C4-2B (cell line): Measurements from ENCODE around the gene NRG3.

Experiments used
- H3K27ac ChIP-seq: fragments of 450-650 bp; 2 replicates; pipeline ENCODE4 v1.5.1; 2017
- ZFX ChIP-seq: fragments of 450-650 bp; IDR thresholded peaks from 2 replicates; pipeline ENCODE4 v1.6.1; 2017
- TF ChIP-seq, protein P1 (sequence below): fragments of 450-650 bp; conservative IDR thresholded peaks from 2 replicates; pipeline ENCODE4 v1.5.1; 2017; ENCODE audit warnings: mild to moderate bottlenecking

Gene NRG3

DNA sequence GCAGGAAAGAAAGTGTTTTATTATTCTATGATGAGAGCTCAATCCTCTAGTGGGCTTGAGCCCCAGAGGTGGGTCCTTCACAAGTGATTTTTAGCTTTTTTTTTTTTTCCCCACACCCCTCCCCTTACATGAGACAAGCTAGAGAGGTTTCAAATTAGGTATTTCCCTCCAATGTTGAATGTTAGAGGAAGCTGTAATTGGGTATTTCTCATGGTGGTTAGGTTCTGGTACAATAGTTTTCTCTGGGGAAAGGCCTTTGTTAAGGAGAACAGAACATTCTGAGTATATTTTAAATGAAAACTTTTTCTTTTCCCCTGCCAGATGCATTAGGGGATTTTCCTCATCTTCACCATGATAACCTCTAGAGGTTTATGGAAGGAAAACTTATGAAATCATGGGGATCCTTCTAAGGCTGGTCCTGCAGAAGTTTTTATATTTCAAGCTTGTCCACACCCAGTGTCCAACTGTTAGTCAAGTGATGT lies 1039.7 kb downstream of the NRG3 start:
- TF ChIP-seq, protein P1, sequence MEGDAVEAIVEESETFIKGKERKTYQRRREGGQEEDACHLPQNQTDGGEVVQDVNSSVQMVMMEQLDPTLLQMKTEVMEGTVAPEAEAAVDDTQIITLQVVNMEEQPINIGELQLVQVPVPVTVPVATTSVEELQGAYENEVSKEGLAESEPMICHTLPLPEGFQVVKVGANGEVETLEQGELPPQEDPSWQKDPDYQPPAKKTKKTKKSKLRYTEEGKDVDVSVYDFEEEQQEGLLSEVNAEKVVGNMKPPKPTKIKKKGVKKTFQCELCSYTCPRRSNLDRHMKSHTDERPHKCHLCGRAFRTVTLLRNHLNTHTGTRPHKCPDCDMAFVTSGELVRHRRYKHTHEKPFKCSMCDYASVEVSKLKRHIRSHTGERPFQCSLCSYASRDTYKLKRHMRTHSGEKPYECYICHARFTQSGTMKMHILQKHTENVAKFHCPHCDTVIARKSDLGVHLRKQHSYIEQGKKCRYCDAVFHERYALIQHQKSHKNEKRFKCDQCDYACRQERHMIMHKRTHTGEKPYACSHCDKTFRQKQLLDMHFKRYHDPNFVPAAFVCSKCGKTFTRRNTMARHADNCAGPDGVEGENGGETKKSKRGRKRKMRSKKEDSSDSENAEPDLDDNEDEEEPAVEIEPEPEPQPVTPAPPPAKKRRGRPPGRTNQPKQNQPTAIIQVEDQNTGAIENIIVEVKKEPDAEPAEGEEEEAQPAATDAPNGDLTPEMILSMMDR, result no peak
- no peak for TF ChIP-seq ZFX
- no peak overlapping the region for H3K27ac ChIP-seq

GRCh38 chr10:82916941-82917340 lies 1041.9 kb downstream of the NRG3 start:
- TF ChIP-seq, protein P1, result no peak
- no peak for TF ChIP-seq ZFX
- no peak overlapping the region for H3K27ac ChIP-seq

DNA sequence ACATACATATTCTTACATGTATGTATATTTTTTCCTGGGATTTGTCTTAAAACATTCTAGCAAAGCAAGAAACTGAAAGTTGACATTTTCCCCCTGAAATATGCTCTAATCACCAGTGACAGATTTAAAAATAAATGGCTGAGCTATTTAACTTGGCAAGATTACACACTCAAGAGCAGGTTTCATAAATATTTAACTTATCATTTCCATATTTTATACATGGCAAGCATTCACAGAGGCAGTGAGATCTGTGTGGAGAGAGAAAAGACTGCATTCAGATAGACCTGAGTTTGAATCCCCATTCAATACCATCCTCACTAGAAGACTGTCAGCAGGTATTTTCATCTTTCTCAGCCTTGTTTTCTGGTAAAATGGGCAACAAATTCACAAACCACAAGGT lies 1043.0 kb downstream of the NRG3 start:
- no peak overlapping the region for H3K27ac ChIP-seq
- TF ChIP-seq, protein P1, result no peak
- TF ChIP-seq ZFX, result no peak

DNA sequence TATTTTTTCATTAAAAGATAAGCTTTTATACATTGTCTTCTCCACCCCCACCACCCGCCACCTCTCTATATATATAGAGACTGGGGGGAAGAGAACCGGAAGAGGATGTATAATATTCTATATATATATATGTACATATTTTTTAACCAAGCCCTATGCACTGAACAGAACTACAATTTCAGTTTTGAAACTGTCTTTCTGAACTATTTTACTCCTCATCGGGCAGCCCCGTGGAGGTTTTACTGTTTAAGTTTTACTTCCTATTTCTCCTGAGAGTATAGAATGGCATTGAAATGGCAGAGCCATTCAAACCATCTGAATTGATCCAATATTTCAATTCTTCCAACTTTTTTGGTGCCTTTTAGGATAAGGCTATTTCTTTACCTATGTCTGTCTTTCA lies 1047.1 kb downstream of the NRG3 start:
- TF ChIP-seq, protein P1, result no peak
- TF ChIP-seq ZFX, result no peak
- no peak overlapping the region for H3K27ac ChIP-seq

DNA sequence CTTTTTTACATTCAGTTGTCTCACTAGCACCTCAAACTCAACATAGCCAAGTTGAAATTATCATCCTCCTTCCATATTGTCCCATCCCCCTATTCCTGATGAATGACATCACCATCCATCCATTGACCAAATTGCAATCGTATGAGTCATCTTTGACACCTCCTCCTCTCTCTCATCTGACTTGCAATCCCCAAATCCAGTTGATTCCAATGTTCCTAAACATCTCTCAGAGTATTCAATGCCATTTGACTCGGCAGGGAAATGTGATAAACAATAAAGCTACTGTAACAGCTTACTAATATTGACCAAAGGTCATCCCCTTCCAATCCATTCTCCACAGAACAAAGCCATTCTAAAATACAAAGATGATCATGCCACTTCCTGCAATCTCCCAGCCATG lies 1047.8 kb downstream of the NRG3 start:
- no peak overlapping the region for H3K27ac ChIP-seq
- TF ChIP-seq, protein P1, result no peak
- no peak for TF ChIP-seq ZFX

DNA sequence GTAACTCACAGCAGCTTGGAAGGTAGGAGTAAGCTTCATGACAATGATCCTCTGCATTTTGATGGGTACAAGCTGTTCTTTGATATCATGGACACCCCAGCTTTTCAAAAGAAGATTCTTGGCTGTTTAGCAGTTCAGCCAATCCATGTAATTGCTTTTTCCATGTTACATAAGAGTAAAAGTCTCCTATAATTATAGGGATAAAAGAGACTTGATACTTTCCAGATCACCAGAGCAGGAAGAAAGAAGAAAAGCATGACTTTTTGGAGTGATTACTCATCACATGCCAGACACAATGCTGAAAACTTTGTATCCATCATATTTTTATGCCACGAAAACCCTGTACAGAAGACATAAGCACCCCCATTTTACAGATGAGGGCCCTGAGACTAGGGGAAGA lies 1049.7 kb downstream of the NRG3 start:
- TF ChIP-seq, protein P1, result no peak
- TF ChIP-seq ZFX, result no peak
- no peak overlapping the region for H3K27ac ChIP-seq

DNA sequence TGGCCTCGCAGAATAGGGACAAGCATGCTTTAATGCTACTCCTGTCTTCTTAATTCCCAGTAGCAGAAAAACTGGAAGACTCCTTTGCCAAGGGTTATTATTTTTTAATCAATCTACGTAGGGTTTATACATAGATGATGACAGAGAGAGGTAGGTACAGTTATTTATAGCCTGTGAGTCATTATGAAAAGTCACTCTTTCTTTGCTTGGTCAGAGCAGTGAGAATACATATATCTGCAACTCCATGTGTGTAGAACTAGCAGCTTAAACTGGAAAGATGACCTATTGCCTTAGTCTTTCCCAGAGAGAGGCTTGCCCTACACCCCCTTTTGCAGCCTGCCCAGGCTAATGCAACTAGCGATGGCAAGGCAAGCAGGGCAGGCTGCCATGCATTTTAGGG lies 1050.6 kb downstream of the NRG3 start:
- no peak for TF ChIP-seq ZFX
- TF ChIP-seq, protein P1, result no peak

More for the DNA sequence above, 1050.6 kb downstream of the NRG3 start:
- no peak overlapping the region for H3K27ac ChIP-seq
